Liver (tissue), 9 donors: ENCODE results near the gene PROSER3. TPM values are rescaled to one million over a fixed set of nuclear protein-coding genes. Genes with fewer than 3 reads are reported as not detected.

Experiments used
- DNase-seq: peaks from one replicate; pipeline ENCODE4 v3.0.0-alpha.2; 2017; ENCODE audit warnings: low spot score
- H3K27ac ChIP-seq, 2 donors: one replicate each; pipeline ENCODE4 v1.7.0; 2013; ENCODE audit warnings: inconsistent platforms in 2 of 2, low read length in 2 of 2, control low read depth in 1 of 2, low read depth in 1 of 2, mild to moderate bottlenecking in 1 of 2
- H3K27me3 ChIP-seq, 4 donors: one replicate each; pipeline versions ENCODE4 v1.6.1 to v1.7.0; 2013; ENCODE audit warnings: low read length in 3 of 4, inconsistent platforms in 1 of 4, mild to moderate bottlenecking in 1 of 4, moderate library complexity in 1 of 4; ENCODE audit not compliant: control insufficient read depth in 4 of 4, insufficient read depth in 4 of 4
- H3K36me3 ChIP-seq, 4 donors: one replicate each; pipeline versions ENCODE4 v1.6.1 to v1.7.0; 2013; ENCODE audit warnings: low read length in 3 of 4, mild to moderate bottlenecking in 3 of 4, low read depth in 1 of 4, moderate library complexity in 1 of 4; ENCODE audit not compliant: control insufficient read depth in 4 of 4, insufficient read depth in 3 of 4
- H3K4me1 ChIP-seq, 4 donors: one replicate each; pipeline versions ENCODE4 v1.6.1 to v1.7.0; 2013; ENCODE audit warnings: low read length in 3 of 4, mild to moderate bottlenecking in 3 of 4, moderate library complexity in 1 of 4; ENCODE audit not compliant: control insufficient read depth in 4 of 4, insufficient read depth in 4 of 4
- H3K4me3 ChIP-seq, 3 donors: one replicate each; pipeline versions ENCODE4 v1.6.1 to v1.7.0; 2013; ENCODE audit warnings: low read length in 3 of 3, control low read depth in 1 of 3, low read depth in 1 of 3, mild to moderate bottlenecking in 1 of 3
- H3K9ac ChIP-seq, 2 donors: one replicate each; pipeline ENCODE4 v1.7.0; 2013; ENCODE audit warnings: low read length in 2 of 2, mild to moderate bottlenecking in 2 of 2, moderate library complexity in 2 of 2, control low read depth in 1 of 2, low read depth in 1 of 2
- H3K9me3 ChIP-seq, 4 donors: one replicate each; pipeline versions ENCODE4 v1.6.1 to v1.7.0; 2013; ENCODE audit warnings: low read length in 3 of 4; ENCODE audit not compliant: control insufficient read depth in 4 of 4
- ATF3 ChIP-seq: IDR thresholded peaks from 2 replicates; pipeline ENCODE4 v1.6.1; 2016; ENCODE audit warnings: antibody characterized with exemption
- CTCF ChIP-seq: fragments of 150-350 bp; IDR thresholded peaks from 2 replicates; pipeline ENCODE4 v1.5.1; 2017; ENCODE audit warnings: improper control_type of control experiment, low read depth, low read length; ENCODE audit not compliant: missing input control
- EGR1 ChIP-seq, 2 donors: IDR thresholded peaks; 2 replicates each; pipeline ENCODE4 v1.6.1; 2016 to 2018; ENCODE audit warnings: antibody characterized with exemption in 2 of 2, low read depth in 2 of 2
- FOXA1 ChIP-seq: IDR thresholded peaks from 2 replicates; pipeline ENCODE4 v1.6.1; 2016; ENCODE audit warnings: antibody characterized with exemption
- FOXA2 ChIP-seq: IDR thresholded peaks from 2 replicates; pipeline ENCODE4 v1.6.1; 2016; ENCODE audit warnings: antibody characterized with exemption
- GABPA ChIP-seq, 2 donors: IDR thresholded peaks in 1 of 2; conservative IDR thresholded peaks in 1 of 2; 2 replicates each; pipeline ENCODE4 v1.6.1; 2016; ENCODE audit warnings: antibody characterized with exemption in 2 of 2, mild to moderate bottlenecking in 1 of 2, moderate library complexity in 1 of 2
- HNF4A ChIP-seq, 2 donors: conservative IDR thresholded peaks; 2 replicates each; pipeline ENCODE4 v1.6.1; 2016; ENCODE audit warnings: antibody characterized with exemption in 2 of 2, mild to moderate bottlenecking in 2 of 2
- HNF4G ChIP-seq: IDR thresholded peaks from 2 replicates; pipeline ENCODE4 v1.6.1; 2016; ENCODE audit warnings: antibody characterized with exemption
- JUND ChIP-seq, 2 donors: IDR thresholded peaks; 2 replicates each; pipeline ENCODE4 v1.6.1; 2016; ENCODE audit warnings: antibody characterized with exemption in 2 of 2
- MAX ChIP-seq: IDR thresholded peaks from 2 replicates; pipeline ENCODE4 v1.6.1; 2016; ENCODE audit warnings: antibody characterized with exemption
- NR2F2 ChIP-seq: IDR thresholded peaks from 2 replicates; pipeline ENCODE4 v1.6.1; 2016; ENCODE audit warnings: antibody characterized with exemption
- RAD21 ChIP-seq, 2 donors: IDR thresholded peaks; 2 replicates each; pipeline ENCODE4 v1.6.1; 2016; ENCODE audit warnings: antibody characterized with exemption in 2 of 2, mild to moderate bottlenecking in 2 of 2
- RXRA ChIP-seq, 2 donors: IDR thresholded peaks; 2 replicates each; pipeline ENCODE4 v1.6.1; 2017 to 2018; ENCODE audit warnings: antibody characterized with exemption in 2 of 2, mild to moderate bottlenecking in 1 of 2
- SP1 ChIP-seq: IDR thresholded peaks from 2 replicates; pipeline ENCODE4 v1.6.1; 2018; ENCODE audit warnings: antibody characterized with exemption, mild to moderate bottlenecking
- TAF1 ChIP-seq: conservative IDR thresholded peaks from 2 replicates; pipeline ENCODE4 v1.6.1; 2016; ENCODE audit warnings: antibody characterized with exemption, mild to moderate bottlenecking
- YY1 ChIP-seq: IDR thresholded peaks from 2 replicates; pipeline ENCODE4 v1.6.1; 2016; ENCODE audit warnings: antibody characterized with exemption, mild to moderate bottlenecking
- WGBS: extraction: QIAGEN DNeasy Blood & Tissue Kit; methylation state at CpG from one replicate; pipeline ENCODE4 v1.1.7; 2013; 5-methylcytosine and 5-hydroxymethylcytosine counted together
- polyA plus RNA-seq, 2 donors: library from polyadenylated mRNA; stranded (reverse) in 1 of 2; unstranded in 1 of 2; fragments of 200-250 nt in 1 of 2; fragments of >200 nt in 1 of 2; fragmentation: Nextera tagmentation in 1 of 2; extraction: Ambion mirVana in 1 of 2; gene quantifications; one replicate each; pipeline versions ENCODE4 v1.2.1 to v1.2.3, GENCODE V29; 2013 to 2015
- total RNA-seq, 2 donors: library from RNA; depleted of rRNA; stranded (reverse); fragments of >200 nt; gene quantifications; one replicate each; pipeline ENCODE4 v1.2.3, GENCODE V29; 2014
- donor health status: healthy.
- donor health status: healthy.
- donor health status: healthy.
- donor health status: healthy.
- donor health status: healthy.

Gene PROSER3
- total and polyA plus RNA-seq, 4 donors = 2.1 to 4.5 (median 2.7) TPM

DNA sequence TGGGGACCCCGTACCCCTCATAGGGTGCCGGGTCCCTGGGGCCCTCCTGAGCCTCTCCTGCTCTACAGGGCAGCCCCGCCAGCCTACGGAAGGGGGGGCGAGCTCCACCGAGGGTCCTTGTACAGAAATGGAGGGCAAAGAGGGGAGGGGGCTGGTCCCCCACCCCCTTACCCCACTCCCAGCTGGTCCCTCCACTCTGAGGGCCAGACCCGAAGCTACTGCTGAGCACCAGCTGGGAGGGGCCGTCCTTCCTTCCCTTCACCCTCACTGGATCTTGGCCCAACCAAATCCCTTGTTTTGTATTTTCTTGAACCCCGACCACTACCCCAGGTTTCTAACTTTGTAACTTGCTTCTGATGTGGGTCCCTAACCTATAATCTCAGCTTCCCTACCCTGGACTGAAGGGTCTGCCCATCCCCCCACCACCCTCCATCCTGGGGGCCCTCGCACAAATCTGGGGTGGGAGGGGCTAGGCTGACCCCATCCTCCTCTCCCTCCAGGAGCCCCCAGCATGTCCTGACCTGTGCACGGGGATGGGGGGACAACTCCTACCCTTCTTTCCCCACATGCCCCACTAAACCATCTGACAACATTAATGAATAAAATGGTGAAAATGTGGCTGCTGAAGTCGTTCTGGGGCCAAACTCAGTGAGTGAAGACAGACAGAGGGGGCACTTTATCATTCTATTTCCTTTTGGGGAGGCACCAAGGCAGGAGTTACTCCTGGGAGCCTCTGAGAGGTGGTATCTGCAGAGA lies 30.4 kb downstream of the PROSER3 start:
- Histone ChIP-seq H3K9ac (no peak overlapping the region), H3K4me1 (no peaks in the 10 kb centered on the region), H3K9me3 (no peaks in the 10 kb centered on the region), H3K27ac (no peak overlapping the region), H3K36me3 (no peaks in the 10 kb centered on the region), H3K4me3 (no peak overlapping the region), H3K27me3 (no peaks in the 10 kb centered on the region)
- no peak for DNase-seq
- no peak for TF ChIP-seq JUND (IDR thresholded peaks at IDR 0.05)
- no peak for TF ChIP-seq ATF3
- no peak for TF ChIP-seq GABPA (IDR thresholded peaks at IDR 0.05 in 1 of 2, conservative IDR thresholded peaks at IDR 0.05 in 1 of 2)
- no peak for TF ChIP-seq TAF1
- TF ChIP-seq FOXA2 = no peak
- no peak for TF ChIP-seq RXRA (IDR thresholded peaks at IDR 0.05)
- TF ChIP-seq HNF4A (conservative IDR thresholded peaks at IDR 0.05) = no peak
- TF ChIP-seq HNF4G = no peak
- TF ChIP-seq FOXA1 = no peak
- TF ChIP-seq YY1 = no peak
- TF ChIP-seq SP1 = no peak
- TF ChIP-seq EGR1 (IDR thresholded peaks at IDR 0.05; ENCODE audit: low read depth in 2 of 2) = no peak
- TF ChIP-seq RAD21 (IDR thresholded peaks at IDR 0.05) = no peak
- no peak for TF ChIP-seq MAX
- WGBS = 91% methylated on average over 12 of the region's 12 CpGs

- Histone ChIP-seq H3K4me3 (no peak overlapping the region), H3K27me3 (no peaks in the 10 kb centered on the region), H3K9me3 (no peaks in the 10 kb centered on the region), H3K9ac (no peak overlapping the region), H3K27ac (no peak overlapping the region), H3K4me1 (no peaks in the 10 kb centered on the region), H3K36me3 (no peaks in the 10 kb centered on the region)
- TF ChIP-seq FOXA2 (no peak), EGR1 (IDR thresholded peaks at IDR 0.05; ENCODE audit: low read depth in 2 of 2) (no peak), TAF1 (no peak), ATF3 (no peak), NR2F2 (no peak), HNF4G (no peak), GABPA (IDR thresholded peaks at IDR 0.05 in 1 of 2, conservative IDR thresholded peaks at IDR 0.05 in 1 of 2) (no peak), CTCF (no peak), SP1 (no peak)
- 93% methylated on average over 11 of the region's 11 CpGs for WGBS
- DNase-seq = no peak
Measured at GRCh38 chr19:35789195-35789977, 31.4 kb downstream of the PROSER3 start.
